Urinary bladder (tissue), 4 donors: ENCODE results near the gene SDK2. TPM values are rescaled to one million over a fixed set of nuclear protein-coding genes. Genes with fewer than 3 reads are reported as not detected.

Experiments
- DNase-seq: peaks from one replicate; pipeline ENCODE4 v3.0.0-alpha.2; 2015; ENCODE audit errors: extremely low spot score
- H3K27ac ChIP-seq: one replicate; pipeline ENCODE4 v1.5.1; 2013; ENCODE audit warnings: low read depth, mild to moderate bottlenecking, moderate library complexity
- H3K36me3 ChIP-seq: one replicate; pipeline ENCODE4 v1.6.1; 2013; ENCODE audit warnings: mild to moderate bottlenecking, moderate library complexity; ENCODE audit not compliant: insufficient read depth
- H3K4me1 ChIP-seq: one replicate; pipeline ENCODE4 v1.6.1; 2013; ENCODE audit warnings: mild to moderate bottlenecking, moderate library complexity; ENCODE audit not compliant: insufficient read depth
- H3K4me3 ChIP-seq: one replicate; pipeline ENCODE4 v1.5.1; 2013; ENCODE audit warnings: low read depth, low read length
- WGBS: extraction: QIAGEN DNeasy Blood & Tissue Kit; methylation state at CpG from one replicate; pipeline ENCODE4 v1.1.7; 2013; 5-methylcytosine and 5-hydroxymethylcytosine counted together
- polyA plus RNA-seq: library from polyadenylated mRNA; stranded (reverse); fragments of 200-250 nt; gene quantifications from one replicate; pipeline ENCODE4 v1.2.3, GENCODE V29; 2013
- total RNA-seq: library from RNA; depleted of rRNA; stranded (reverse); fragments of >200 nt; gene quantifications from one replicate; pipeline ENCODE4 v1.2.3, GENCODE V29; 2014
- donor health status: healthy with polysubstance abuse.
- donor health status: healthy.

Gene SDK2
- total and polyA plus RNA-seq, 2 donors, result 0.61 to 5.0 TPM

DNA sequence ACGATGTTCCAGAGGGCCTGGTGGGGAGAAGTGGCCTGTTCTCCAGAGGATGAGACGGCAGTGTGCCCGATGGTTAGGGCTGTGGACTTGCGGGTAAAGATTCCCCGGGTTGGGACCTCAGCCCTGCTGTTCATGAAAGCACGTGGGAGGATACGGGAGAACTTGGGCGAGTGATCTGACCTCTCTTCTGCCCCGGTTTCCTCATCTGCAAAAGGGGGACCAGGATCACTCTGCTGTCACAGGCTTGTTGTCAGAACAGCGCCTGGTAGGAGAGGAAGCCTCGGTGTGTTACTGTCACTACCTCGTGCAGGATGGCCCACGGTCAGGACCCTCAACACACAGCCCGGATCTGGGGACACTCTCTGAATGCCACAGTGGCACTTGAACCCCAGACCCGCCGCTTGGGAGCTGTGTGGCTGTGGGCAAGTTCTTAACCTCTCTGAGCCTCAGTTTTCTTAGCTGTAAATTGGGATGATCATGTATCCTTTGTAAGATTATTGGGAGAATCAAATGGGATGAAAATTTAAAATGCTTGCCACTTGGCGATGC is 246.9 kb downstream of the SDK2 start:
- Histone ChIP-seq H3K27ac (no peak overlapping the region), H3K4me3 (no peak overlapping the region), H3K4me1 (no peaks in the 10 kb centered on the region), H3K36me3 (no peaks in the 10 kb centered on the region)
- no peak for DNase-seq
- 88% methylated on average over 17 of the region's 17 CpGs for WGBS

DNA sequence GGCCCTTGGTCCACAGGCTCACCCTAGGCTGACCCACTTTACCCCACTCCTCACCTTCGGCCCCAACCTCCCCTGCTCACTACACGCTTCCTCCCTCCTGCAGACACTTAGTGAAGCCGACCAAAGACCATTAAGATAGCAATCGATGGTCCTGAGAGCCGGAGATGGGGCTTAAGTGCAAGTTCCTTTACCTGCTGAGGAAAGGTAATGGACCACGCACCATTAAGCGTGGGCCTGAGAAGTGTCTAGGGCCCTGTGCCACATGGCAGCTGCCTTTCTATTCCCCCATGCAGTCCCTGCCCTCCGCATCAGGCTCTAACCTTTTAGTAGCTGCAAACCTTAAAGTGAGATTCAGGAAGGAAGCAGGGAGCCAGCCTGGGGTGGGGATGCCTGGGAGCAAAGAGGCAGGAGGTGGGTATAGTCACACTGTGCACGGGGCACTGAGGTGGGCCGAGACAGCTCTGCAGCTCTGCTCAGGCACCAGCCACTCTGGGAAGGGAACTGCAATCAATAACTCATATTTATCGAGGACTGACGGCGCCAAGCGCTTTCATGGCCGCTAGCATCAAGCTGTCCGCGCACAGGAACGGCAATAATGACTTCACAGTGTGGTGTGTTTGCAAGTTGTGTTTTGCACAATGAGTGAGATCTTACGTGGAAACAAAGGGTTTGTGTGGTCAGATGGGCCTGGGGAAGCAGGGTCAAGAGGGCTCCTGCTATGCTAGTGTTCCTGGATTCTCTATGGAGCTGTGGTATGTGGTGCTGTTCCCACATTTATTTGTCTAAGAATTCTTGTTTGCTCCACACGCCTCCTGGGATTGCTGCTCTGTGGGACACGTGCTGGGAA is 247.6 kb downstream of the SDK2 start:
- H3K4me3 ChIP-seq, result no peak overlapping the region
- no peaks in the 10 kb centered on the region for H3K36me3 ChIP-seq
- no peak overlapping the region for H3K27ac ChIP-seq
- 75% methylated on average over 21 of the region's 21 CpGs for WGBS
- no peaks in the 10 kb centered on the region for H3K4me1 ChIP-seq
- no peak for DNase-seq

DNA sequence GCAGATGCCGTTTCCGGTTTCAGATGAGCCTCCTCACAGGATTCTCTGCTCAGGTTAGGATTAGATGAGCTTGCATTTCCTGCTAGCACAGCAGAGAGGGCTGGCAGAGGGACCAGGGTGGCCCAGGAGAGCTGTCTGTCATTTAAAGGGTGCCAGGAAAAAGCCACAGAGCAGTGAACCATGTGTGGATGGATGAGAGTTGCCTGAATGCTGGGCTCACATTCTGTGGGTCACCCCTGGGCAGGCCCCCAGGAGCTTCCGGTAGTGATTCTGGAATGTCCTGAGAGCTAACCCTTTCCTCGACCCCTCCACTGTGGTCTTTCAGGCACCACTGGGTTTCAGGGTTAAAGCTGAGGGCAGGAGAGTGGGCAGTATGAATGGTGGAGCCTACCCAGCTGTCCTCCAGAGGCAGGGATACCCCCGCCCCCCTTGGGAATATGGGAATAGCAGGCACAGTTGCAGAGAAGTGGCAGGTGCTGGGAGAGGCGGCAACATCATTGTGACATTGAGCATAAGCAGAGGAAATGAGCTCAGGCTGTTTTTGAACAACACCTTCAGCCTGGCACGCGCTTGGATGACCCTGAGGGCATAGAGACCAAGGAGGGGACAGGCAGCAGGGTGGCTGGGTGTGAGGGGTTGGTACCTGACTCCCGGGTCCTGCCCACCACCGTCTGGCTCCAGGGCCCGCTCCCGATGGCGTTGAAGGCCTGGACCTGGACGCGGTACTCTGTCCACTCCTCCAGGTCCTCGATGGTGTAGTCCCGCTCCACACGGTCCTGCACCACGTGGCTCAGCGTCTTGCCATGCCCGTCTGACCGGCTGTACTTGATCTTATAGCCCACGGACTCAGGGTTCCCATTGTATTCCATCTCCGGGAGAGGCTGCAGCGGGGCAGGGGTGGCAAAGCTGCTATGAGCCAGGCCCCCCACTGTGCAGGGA is 249.5 kb downstream of the SDK2 start:
- Histone ChIP-seq H3K4me3 (no peak overlapping the region), H3K36me3 (no peaks in the 10 kb centered on the region), H3K4me1 (no peaks in the 10 kb centered on the region), H3K27ac (no peak overlapping the region)
- WGBS, result 78% methylated on average over 25 of the region's 25 CpGs
- no peak for DNase-seq

DNA sequence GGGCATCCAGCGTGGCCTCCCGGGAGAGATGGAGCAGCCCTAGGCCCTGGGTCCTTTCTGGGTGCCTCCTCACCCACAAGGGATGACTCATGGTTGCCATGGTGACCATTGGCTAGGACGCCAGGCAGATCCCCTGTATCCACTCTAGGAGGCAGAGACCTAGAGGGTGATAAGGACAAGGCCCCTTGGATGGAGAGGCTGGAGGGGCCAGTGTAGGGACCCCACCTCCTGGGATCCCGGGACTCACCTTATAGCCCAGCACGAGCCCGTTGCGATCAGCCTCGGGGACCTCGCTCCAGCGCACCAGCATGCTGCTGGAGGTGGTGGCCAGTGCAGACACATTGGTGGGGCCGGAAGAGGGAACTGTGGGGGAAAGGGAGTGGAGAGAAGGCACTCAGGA is 250.3 kb downstream of the SDK2 start:
- Histone ChIP-seq H3K27ac (no peak overlapping the region), H3K4me1 (no peaks in the 10 kb centered on the region), H3K4me3 (no peak overlapping the region), H3K36me3 (no peaks in the 10 kb centered on the region)
- no peak for DNase-seq
- WGBS, result 82% methylated on average over 11 of the region's 11 CpGs

DNA sequence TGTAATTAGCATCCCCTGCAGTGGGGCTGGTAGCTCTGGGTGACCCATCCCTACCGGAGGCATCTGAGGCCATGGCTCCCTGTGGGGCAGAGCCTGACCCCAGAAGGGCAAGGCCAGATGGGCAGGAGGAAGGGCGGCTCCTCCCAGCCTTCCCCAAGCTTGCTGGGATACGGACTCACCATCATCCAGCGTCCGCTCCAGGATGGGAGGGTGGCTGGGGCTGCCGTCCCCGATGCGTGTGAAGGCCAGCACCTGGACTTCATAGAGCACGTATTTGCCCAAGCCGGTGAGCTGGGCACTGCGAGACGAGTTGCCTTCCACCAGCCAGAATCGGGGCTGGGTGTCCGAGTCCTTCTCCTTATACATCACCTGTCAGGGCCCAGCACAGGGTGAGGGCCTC is 250.9 kb downstream of the SDK2 start:
- no peak for DNase-seq
- H3K4me1 ChIP-seq, result no peaks in the 10 kb centered on the region
- H3K4me3 ChIP-seq, result no peak overlapping the region
- H3K27ac ChIP-seq, result no peak overlapping the region
- no peaks in the 10 kb centered on the region for H3K36me3 ChIP-seq
- 96% methylated on average over 14 of the region's 14 CpGs for WGBS

DNA sequence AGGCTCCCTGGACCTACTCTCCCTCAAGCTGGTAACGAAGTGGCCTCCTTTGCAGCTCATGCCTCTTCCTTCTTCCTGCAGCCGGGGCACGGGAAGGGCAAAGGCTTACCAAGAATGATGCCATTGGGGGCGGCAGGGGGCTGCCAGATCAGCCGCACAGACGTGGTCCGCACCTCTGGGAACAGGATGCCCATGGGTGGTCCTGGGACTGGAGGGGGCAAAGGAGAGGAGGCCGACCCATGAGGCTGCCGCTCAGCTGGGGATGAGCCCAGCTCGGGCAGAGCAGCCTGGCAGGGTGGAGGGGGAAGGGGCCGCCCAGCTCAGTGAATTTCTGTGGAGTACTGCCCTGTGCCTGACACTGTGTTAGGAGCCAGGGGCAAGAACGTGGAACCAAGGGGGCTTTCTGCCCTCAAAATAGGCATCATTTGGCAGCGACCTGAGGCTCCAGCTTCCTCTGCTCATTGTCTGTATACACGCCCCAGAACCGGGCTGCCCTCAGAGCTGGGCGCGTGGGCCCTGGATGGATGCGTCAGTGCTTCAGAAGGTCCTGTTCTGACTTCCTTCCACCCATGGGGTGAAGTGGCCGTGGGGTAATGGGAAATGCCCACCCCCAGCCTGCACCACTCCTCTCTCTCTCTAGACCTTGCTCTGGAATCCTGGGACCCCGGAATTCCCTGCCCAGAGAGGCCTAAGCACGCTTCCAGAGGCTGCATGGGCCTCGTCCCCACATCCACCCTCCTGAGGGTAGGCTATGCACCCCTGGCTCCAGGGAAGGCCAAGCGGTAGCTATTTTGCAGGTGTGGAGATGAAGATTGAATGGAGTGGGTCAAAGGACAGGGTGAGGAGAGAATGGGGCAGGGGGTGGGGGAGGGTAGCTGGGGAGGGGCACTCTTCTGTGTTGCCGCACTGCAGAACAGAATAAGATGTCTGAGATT is 252.6 kb downstream of the SDK2 start:
- 90% methylated on average over 24 of the region's 24 CpGs for WGBS
- Histone ChIP-seq H3K4me3 (no peak overlapping the region), H3K27ac (no peak overlapping the region), H3K36me3 (no peaks in the 10 kb centered on the region), H3K4me1 (no peaks in the 10 kb centered on the region)
- DNase-seq, result no peak

DNA sequence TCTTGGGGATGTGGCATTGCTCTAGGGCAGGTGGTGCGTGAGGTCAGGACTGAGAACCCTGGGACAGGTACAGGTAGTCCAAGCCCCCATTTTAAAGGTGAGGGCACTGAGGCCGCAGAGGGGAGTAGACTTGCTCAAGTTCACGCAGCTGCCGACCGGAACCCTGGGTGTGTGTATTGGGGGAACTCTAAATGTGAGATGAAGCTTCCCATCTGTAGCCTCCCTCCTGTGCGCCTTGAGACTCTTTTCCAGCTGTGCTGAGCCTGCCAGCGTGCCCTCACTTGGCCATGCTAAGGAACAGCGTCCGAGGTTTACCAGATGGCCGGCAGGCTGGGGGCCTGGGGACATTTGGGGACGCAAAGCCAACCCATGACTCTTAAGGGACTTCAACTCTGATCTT is 253.4 kb downstream of the SDK2 start:
- Histone ChIP-seq H3K27ac (no peak overlapping the region), H3K36me3 (no peaks in the 10 kb centered on the region), H3K4me3 (no peak overlapping the region), H3K4me1 (no peaks in the 10 kb centered on the region)
- 94% methylated on average over 11 of the region's 11 CpGs for WGBS
- no peak for DNase-seq

DNA sequence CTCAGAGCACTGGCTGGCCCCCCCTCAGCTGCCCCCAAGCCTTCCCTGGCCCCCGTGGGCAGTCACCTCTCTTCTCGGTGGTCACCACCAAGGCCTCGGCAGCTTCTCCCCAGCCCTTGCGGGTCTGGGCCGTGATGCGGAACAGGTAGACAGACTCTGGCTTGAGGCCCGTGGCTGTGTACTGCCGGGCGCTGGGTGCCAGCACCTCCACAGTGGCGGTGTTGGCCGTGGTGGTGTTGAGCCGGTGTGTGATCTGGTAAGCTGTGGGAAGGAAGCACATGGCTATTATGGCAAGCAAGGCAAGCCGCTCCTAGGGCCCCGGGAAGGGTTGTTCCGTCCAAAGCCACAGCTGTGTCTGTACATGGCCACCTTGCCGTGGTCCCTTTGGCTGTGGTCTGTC is 254.0 kb downstream of the SDK2 start:
- Histone ChIP-seq H3K4me1 (no peaks in the 10 kb centered on the region), H3K4me3 (no peak overlapping the region), H3K27ac (no peak overlapping the region), H3K36me3 (no peaks in the 10 kb centered on the region)
- DNase-seq, result no peak
- WGBS, result 96% methylated on average over 16 of the region's 16 CpGs

DNA sequence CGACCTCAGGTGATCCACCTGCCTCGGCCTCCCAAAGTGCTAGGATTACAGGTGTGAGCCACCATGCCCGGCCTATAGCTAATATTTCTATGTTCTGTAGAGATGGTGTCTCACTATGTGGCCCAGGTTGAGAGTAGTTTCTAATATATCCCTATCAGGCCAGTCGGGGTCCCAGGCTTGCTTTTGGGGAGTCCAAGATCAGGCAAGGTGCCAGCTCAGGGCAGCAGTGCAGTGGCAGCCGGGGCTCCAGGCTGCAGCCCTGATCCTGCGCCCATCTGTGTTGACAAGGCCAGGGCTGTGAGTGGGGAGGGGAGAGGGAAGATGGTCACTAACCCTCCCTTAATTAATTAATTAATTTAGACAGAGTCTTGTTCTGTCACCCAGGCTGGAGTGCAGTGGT is 254.8 kb downstream of the SDK2 start:
- 96% methylated on average over 6 of the region's 6 CpGs for WGBS
- Histone ChIP-seq H3K4me1 (no peaks in the 10 kb centered on the region), H3K36me3 (no peaks in the 10 kb centered on the region), H3K4me3 (no peak overlapping the region), H3K27ac (no peak overlapping the region)
- no peak for DNase-seq

DNA sequence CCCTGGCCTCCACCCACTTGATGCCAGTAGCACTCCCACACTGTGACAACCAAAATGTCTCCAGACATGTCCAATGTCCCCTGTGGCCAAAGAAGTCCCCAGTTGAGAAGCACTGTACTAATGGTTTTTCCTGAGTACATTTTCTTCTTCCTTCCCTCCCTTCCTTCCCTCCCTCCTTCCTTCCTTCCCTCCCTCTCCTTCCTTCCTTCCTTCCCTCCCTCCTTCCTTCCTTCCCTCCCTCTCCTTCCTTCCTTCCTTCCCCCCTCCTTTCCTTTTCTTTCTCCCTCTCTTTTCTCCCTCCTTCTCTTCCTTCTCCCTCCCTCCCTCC is 255.7 kb downstream of the SDK2 start:
- Histone ChIP-seq H3K4me3 (no peak overlapping the region), H3K27ac (no peak overlapping the region), H3K4me1 (no peaks in the 10 kb centered on the region), H3K36me3 (no peaks in the 10 kb centered on the region)
- no peak for DNase-seq

DNA sequence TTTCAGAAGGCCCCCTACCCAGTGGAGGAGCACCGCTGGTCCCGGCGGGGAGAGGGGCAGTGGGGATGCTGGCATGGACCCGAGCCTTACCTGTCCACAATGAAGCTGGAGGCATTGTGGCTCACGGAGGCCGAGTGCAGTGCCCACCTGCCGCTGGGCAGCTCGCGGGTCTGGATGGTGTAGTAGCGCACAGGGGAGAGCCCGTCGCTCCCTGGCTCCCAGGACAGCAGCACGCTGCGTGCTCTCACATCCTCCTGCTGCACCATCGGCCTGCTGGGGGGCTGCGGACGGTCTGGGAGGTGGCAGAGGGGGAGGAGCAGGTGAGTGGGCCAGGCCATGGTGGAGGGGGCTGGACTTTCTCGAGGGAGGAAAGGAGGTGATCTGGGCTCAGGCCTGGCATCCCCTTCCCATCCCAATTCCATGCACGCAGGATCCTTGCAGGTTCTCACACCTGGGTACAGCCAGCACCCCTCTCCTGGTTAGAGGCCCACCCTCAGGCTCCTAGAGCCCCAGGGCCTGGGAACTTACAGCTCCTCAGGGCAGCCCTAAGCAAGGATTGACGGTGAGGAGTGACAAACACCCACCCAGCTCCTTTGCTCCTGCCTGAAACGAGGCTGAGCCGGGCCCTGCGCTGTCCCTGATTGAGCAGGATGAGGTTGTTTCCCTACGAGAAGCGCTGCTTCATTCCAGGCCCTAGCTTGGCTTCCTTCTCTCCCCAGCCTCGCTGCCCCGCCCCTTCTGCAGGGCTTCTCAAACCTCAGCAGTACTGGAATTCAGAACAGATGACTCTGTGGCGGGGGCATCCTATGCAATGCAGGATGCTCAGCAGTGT is 256.3 kb downstream of the SDK2 start:
- no peak for DNase-seq
- Histone ChIP-seq H3K36me3 (no peaks in the 10 kb centered on the region), H3K4me3 (no peak overlapping the region), H3K27ac (no peak overlapping the region), H3K4me1 (no peaks in the 10 kb centered on the region)
- 77% methylated on average over 28 of the region's 28 CpGs for WGBS

DNA sequence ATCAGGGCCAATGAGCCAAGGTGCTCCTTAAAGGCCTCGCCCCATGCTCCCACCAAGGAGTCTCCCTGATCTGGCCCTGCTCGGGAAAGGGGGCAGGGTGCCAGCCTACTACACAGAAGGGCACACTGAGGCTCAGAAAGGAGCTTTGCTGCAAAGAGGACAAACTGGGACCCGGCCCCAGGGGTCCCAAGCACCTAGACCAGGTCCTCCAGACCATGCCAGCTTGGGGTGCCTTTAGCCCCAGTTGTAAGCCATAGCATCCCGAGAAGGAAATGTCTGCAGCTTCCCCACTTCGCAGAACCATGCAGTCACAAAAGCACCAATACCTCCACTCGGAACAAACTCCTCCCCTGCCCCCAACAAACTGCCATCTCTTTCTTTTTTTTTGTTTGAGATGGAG is 257.7 kb downstream of the SDK2 start:
- no peaks in the 10 kb centered on the region for H3K36me3 ChIP-seq
- H3K4me1 ChIP-seq, result no peaks in the 10 kb centered on the region
- WGBS, result 89% methylated on average over 6 of the region's 6 CpGs
- H3K27ac ChIP-seq, result no peak overlapping the region
- no peak overlapping the region for H3K4me3 ChIP-seq
- no peak for DNase-seq
